GM12892 (cell line): ENCODE data around the gene COL15A1.

Experiments used
- POLR2A ChIP-seq: IDR thresholded peaks from 2 replicates; pipeline ENCODE4 v1.6.1; 2011; ENCODE audit warnings: low read depth, low read length, control low read depth
- POLR2AphosphoS5 ChIP-seq: IDR thresholded peaks from 2 replicates; pipeline ENCODE4 v1.6.1; 2011; ENCODE audit warnings: low read depth, low read length, control low read depth

GRCh38 chr9:99024959-99025358, 81.3 kb downstream of the COL15A1 start:
- TF ChIP-seq POLR2A (no peak), POLR2AphosphoS5 (no peak)
